GM12865 (cell line): Measurements from ENCODE around the gene HLA-DQB1.
"Not testable (repeated sequence)": the region's sequence is repeated elsewhere in the genome, so short reads cannot be mapped to it uniquely, and the experiment has no call there.

ENCODE experiments used
- DNase-seq: peaks from one replicate; pipeline ENCODE4 v3.0.0; 2010; ENCODE audit warnings: low read depth
- H3K4me3 ChIP-seq: 2 replicates; pipeline ENCODE4 v1.5.1; 2011; ENCODE audit warnings: mild to moderate bottlenecking, low read depth, low read length, control low read depth
- TF ChIP-seq, protein P1 (sequence below): IDR thresholded peaks from 2 replicates; pipeline ENCODE4 v1.5.1; 2011; ENCODE audit warnings: low read length, control low read depth, low read depth, inconsistent platforms; ENCODE audit not compliant: insufficient read depth; ENCODE audit errors: missing control alignments

The HLA-DQB1 gene

DNA sequence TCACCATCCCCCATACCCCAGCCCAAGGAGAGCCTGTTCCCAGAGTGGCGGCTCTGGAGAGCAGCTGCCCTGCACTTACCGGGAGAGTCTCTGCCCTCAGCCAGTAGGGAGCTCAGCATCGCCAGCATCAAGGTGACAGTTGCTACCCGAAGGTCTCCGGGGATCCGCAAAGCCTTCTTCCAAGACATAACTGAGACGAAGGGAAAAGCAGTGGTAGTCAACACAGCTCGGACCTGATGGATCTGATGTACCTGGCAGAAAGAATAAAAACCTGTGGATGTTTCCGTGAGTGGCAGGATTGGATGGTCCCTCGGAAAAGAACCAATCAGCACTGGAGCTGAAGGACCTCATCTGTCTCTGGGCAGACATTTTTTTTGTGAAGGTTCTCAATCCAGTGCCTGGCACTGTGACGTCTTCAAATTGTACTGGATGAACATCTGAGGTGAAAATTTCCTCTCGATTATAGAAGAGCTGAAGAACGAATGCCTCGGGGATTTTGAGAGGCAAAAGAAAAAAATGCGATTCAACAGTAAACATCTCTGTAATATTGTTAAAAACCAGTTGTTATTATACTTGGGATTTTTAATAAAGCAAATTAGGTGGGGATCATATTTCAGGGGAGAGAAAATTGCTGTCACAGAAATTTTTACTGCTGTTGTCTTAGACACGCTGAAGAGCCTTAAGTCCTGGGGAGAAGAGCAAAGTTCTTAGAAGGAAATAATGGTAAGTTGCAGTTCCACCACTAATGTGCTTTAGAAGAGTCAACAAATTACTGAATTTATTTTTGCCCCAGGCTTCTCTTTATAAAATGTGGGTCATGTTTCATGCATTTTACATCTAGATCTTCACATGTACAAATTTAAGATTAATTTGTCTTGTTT lies at the start of gene HLA-DQB1:
Gene HLA-DQB1, minus strand, starts transcription at position 238 of the 881 bp plus-strand sequence. Its CDS starts 50 bp downstream, at position 188.
- DNase-seq, result peak; percentile 95
- TF ChIP-seq, protein P1, sequence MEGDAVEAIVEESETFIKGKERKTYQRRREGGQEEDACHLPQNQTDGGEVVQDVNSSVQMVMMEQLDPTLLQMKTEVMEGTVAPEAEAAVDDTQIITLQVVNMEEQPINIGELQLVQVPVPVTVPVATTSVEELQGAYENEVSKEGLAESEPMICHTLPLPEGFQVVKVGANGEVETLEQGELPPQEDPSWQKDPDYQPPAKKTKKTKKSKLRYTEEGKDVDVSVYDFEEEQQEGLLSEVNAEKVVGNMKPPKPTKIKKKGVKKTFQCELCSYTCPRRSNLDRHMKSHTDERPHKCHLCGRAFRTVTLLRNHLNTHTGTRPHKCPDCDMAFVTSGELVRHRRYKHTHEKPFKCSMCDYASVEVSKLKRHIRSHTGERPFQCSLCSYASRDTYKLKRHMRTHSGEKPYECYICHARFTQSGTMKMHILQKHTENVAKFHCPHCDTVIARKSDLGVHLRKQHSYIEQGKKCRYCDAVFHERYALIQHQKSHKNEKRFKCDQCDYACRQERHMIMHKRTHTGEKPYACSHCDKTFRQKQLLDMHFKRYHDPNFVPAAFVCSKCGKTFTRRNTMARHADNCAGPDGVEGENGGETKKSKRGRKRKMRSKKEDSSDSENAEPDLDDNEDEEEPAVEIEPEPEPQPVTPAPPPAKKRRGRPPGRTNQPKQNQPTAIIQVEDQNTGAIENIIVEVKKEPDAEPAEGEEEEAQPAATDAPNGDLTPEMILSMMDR, result no peak
- peak within 1 kb of the TSS; percentile 90 for H3K4me3 ChIP-seq

DNA sequence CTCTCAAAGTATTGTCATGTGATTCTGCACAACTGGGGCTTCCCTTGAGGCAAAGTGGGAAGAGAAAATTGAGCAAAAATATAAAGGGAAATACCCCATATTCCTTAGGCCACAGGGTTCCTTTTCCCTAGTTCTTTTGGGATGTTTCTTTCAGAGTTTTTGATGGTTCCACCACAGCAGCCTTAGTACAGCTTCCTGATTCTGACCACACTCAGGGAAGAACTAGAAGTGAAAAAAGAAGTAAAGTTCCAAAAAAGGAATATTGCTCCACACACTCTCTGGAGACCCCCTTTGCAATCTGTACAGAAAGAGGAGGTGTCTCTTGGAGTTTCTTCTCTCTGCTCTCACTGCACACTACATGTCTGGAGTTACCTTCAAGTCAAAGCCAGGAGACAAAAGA lies 46.8 kb upstream of the HLA-DQB1 start:
- no peak for DNase-seq
- TF ChIP-seq, protein P1, result no peak
- H3K4me3 ChIP-seq, result no peak overlapping the region

DNA sequence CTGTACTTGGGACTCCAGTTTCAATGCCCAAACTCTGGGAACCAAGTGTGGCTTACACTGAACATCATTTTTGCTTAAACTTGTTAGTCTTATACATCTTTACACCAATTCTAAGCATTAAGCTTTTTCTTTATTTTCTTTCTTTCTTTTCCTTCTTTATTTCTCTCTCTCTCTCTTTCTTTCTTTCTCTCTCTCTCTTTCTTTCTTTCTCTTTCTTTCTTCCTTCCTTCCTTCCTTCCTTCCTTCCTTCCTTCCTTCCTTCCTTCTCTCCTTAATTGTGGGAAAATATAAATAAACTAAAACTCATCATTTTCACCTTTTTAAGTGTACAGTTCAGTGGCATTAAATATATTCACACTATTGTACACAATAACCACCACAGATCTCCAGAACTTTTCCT lies 43.2 kb upstream of the HLA-DQB1 start:
- TF ChIP-seq, protein P1, result no peak
- DNase-seq, result no peak
- H3K4me3 ChIP-seq, result no peak overlapping the region

DNA sequence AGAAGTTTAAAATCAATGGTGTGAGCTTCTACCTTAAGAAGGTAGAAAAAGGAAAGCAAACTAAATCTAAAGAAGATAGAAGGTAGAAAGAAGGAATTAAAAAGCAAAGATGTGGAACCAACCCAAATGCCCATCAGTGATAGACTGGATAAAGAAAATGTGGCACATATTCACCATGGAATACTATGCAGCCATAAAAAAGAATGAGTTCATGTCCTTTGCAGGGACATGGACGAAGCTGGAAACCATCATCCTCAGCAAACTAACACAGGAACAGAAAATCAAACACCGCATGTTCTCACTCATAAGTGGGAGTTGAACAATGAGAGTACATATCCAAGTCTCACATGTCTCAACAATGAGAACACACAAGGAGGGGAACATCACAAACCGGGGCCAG lies 38.7 kb upstream of the HLA-DQB1 start:
- not testable (repeated sequence) for DNase-seq, H3K4me3 ChIP-seq

DNA sequence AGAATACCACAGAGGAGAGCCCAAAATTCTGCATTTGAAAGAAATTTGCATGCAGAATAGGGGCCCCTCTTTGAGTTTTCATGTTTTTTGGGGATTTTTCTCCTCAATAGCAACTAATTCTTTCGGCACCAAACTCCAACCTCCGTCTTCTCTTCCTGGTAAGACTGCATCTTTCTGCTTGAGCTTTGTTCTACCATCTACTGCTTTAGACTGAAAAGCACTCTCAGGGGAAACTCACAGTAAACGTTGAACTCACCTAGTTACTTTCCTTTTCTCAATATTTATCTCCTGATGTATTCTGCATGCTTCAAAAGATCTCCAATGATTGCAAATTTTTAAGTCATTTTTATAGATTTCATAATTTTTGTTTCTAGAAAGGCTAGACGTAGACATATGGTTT lies 36.9 kb upstream of the HLA-DQB1 start:
- peak; percentile 13 for DNase-seq
- H3K4me3 ChIP-seq, result no peak overlapping the region
- TF ChIP-seq, protein P1, result no peak

DNA sequence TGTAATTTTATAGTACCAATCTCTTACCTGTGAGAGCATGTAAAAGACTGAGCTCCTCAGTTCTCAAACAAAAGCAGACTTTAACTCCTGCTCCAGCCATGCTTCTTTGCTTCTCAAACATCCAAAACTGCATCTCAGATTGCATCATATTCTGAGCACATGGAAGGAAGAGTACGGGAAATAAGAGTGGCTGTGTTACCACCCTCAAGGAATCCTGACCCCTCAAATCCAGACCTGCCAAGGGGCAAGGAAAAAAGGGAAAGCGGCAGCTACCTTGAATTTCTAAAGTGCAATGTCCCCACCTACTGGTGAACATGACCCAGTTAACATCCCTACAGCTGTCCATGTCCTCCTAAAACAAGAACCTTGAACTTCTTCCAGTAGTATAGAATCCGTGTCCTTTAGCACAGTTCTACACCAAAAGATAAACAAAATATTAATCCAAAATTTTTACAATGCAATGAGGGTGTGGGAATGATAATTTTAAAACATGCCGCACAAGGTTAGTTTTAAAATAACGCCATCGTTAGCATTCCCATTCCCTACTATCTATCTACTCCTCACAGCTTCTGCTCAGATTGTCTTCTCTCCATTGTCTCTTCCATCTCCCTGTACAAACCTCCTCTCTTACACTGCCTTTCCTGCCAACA lies 34.1 kb upstream of the HLA-DQB1 start:
- peak; percentile 72 for DNase-seq
- TF ChIP-seq, protein P1, result peak; percentile 70
- H3K4me3 ChIP-seq, result no peak overlapping the region

DNA sequence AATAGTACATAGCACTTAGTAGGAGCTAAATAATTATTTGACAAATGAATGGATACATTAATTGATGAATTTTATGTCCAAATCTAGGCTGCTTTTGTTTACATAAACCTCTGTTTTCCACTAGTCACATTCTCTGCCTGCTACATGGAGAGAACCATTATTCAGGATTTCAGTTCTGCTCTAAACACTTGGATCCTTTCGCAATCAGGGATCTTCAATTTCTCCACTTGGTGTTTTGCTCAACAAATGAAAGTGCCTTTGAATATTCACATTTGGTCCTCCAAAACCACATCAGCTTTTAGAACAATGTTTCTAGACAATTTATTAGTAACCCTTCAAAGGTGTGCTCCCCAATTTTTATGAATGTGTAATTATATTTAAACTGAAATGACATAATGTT lies 30.6 kb upstream of the HLA-DQB1 start:
- TF ChIP-seq, protein P1, result no peak
- no peak for DNase-seq
- no peak overlapping the region for H3K4me3 ChIP-seq
